Adrenal gland (tissue), 5 donors: ENCODE results near the gene ABCC3.

Source experiments
- POLR2A ChIP-seq, 2 donors: fragments of 450-650 bp; IDR thresholded peaks; one replicate each; pipeline ENCODE4 v1.6.1; 2017; ENCODE audit warnings: antibody characterized with exemption in 2 of 2, mild to moderate bottlenecking in 2 of 2, moderate library complexity in 1 of 2
- TF ChIP-seq, protein P1 (sequence below), 6 experiments: fragments of 450-650 bp in 4 of 6; fragments of 200-600 bp in 2 of 6; sonication (generic) in 1 of 6; IDR thresholded peaks; 1 replicate in 5 of 6; 2 replicates in 1 of 6; pipeline versions ENCODE4 v1.5.1 to v1.8.0; 2016 to 2021; ENCODE audit warnings: antibody characterized with exemption in 6 of 6, mild to moderate bottlenecking in 2 of 6, moderate library complexity in 1 of 6
- donor health status: DM: no; HTN: no; CAD: no.

DNA sequence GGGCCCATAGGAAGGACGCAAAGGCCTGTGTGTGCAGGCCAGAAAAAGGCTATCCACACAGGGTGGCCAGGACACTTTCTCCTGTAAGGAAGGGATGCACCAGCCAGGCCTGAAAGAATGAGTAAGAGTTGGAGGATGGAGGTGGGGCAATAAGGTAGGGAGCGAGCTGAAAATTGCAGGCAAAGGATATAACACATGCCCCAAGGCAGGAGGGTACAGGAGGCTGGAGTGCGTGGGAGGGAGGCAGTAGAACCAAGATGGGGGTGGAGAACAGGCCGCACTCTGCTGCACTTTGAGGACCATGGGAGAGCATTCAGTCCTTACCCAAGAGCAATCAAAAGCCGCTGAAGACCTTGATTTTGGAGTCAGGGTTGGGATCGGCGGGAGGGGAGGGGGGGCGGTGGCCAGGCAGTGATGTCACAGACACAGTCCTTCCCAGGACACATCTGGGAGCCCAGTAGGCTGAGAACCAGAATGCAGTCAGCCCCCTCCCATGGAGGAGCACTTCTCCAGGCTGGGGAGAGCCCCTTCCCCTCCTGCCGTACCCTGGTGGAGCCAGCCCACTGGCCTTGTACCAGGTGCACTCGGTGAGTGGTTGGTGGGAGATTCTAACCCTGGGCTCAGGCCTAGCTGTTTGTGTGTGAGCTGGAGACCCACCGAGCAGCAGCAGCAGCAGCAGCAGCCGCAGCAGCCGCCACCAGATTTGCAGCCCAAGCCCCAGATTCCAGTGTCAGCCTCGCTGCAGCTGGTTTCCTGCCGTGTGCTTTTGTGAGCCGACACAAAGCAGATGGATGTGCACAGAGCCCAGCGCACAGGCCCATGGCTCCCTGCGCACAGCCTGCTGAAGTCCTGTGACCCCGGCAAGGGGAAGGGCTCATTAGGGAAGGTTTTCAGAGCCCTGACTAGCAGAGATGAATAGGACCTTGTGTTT is 55.5 kb downstream of the ABCC3 start:
- TF ChIP-seq, protein P1, sequence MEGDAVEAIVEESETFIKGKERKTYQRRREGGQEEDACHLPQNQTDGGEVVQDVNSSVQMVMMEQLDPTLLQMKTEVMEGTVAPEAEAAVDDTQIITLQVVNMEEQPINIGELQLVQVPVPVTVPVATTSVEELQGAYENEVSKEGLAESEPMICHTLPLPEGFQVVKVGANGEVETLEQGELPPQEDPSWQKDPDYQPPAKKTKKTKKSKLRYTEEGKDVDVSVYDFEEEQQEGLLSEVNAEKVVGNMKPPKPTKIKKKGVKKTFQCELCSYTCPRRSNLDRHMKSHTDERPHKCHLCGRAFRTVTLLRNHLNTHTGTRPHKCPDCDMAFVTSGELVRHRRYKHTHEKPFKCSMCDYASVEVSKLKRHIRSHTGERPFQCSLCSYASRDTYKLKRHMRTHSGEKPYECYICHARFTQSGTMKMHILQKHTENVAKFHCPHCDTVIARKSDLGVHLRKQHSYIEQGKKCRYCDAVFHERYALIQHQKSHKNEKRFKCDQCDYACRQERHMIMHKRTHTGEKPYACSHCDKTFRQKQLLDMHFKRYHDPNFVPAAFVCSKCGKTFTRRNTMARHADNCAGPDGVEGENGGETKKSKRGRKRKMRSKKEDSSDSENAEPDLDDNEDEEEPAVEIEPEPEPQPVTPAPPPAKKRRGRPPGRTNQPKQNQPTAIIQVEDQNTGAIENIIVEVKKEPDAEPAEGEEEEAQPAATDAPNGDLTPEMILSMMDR (IDR thresholded peaks at IDR 0.05), result no peak
- peak in 1 of 2 donors; percentile 32 for TF ChIP-seq POLR2A (IDR thresholded peaks at IDR 0.05)
